GM19467 (cell line): ENCODE results near the gene DOC2A.
"Not testable (repeated sequence)": the region's sequence is repeated elsewhere in the genome, so short reads cannot be mapped to it uniquely, and the experiment has no call there.

ENCODE experiments used
- ATAC-seq: cut with Tn5 transposase; IDR thresholded peaks from one replicate; pipeline ENCODE4 v1.9.1; 2021; ENCODE audit warnings: mild to moderate bottlenecking, moderate library complexity; ENCODE audit not compliant: unreplicated experiment

Gene DOC2A

DNA sequence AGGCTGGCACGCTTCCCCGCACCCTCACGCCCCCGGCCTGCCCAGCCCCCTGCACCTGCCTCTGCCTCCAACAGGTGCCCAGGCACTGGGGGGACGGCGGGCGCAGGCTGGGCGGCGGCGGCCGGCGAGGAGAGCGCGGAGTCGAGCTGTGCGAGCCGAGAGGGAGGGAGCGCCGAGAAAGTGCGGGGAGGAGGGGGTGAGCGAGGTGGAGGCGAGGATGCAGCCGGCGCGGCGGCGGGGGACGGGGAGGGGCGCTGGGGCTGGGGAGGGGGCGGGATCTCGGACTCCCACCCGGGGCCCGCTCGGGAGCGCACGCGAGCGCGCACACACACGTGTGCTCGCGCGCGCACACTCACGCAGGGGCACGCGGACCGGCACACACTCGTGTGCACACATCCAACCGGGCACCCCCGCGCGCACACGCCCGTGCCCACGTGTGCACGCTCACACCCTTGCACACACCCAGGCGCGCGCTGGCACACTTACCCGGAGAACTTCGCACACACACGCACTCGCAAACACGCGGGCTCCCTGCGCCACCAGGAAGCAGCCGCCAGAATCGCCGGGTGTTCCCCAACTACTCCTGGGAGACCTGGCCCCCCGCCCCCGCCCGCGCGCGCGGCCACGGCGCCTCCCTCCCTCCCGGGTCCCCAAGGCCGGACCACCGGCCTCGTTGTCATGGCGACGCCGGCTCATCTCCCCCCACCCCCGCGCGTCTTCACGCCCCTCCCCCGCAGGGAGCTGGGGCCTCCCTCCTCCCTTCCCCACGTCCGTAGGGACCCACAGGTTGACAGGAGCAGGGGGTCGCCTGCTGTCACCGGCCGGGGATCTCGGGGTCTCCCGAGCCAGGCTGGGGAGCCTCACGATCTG lies at the start of gene DOC2A:
DOC2A (minus strand) TSS at position 184 of the 870 bp plus-strand sequence. CDS start 805 bp downstream, outside the sequence.
- no peak for ATAC-seq

GRCh38 chr16:30060346-30060745 lies 49.5 kb upstream of the DOC2A start:
- ATAC-seq: no peak

DNA sequence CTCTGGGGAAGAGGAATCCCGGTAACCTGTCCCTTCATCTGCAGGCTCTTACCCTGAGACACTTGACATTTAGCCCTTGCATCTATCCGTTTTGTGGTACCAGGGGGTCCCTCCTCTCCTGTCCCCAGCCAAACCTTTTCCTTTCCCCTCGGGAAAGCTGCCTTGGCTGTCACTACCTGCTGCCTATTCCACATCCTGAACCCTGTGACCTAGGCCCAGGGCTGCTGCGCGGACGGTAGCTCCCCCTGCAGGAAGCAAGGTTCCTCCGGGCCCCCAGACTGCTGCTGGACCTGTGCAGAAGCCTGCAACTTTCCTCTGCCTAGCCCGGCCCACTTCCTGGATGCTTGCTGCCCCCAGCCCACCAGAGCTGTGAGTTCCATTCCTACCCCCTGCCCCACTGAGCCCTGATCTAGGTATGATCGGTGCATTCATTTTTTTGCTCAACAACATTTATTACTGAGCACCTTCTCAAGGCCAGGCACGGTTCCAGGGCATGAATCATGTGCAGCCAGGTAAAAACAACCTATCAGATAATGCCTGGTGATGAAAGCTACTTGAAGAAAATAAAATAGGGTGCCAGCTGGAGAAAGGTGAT lies 44.2 kb upstream of the DOC2A start:
- ATAC-seq: no peak

GRCh38 chr16:30054451-30054850 lies 43.6 kb upstream of the DOC2A start:
- no peak for ATAC-seq

DNA sequence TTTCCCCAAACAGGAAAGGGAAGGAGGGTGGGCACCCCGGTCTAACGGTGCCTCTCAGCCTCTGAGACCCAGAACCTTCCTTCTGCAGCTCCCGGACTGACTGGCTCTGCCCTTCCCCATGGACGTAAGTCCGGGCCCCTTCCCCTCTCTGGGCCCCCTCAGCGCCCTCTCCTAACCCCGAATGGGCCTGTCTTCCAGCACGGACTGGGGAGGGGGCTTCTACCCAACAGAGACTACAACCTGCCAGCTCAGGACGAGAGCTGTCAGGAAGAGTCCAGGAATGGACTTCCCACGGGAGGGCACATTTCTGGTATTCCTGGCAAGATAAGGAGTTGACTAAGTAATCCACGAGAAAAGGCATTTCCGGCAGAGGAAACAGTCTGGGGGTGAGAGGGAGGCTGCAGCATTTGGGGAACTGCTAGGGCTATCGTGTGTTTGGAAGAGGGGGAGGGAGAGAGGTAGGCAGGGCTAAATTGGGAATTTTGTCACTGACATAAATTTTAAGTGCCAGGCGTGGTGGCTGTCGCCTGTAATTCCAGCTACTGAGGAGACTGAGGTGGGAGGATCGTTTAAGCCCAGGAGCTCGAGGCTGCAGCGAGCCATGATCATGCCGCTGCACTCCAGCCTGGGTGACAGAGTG lies 42.7 kb upstream of the DOC2A start:
- ATAC-seq: no peak

DNA sequence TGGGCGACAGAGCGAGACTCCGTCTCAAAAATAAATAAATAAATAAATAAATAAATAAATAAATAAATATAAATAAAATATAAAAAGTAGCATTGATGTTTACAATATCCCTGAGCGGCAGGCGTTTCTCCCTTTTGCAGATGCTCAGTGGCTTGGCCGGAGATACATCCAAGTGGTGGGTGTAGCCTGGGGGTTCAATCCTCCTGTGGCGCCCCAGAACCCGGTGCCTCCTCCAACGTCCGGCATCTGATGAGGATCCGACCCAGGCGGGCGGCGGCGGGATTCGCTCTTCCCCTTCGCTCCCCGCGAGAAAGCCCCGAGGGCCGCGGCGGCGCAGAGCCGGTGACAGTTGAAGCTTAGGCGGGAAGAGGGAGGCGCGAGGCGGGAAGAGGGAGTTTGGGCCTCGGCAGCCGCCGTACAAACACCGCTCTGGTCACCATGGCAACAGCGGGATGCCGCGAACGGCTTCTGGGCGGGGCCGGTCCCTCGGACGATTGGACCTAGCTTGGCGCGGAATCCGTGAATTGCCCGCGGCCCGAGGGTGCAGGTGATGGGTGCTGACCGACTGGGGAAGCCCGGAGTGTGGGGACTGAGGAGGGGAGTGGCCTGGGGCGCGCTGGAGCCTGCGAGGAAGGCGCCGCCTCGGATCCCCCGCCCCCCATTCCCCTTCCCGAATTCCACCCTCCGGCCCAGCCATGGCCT lies 42.0 kb upstream of the DOC2A start:
- ATAC-seq: peak; percentile 52

- ATAC-seq: no peak
These were observed 40.7 kb upstream of the DOC2A start for GRCh38 chr16:30051518-30051917.

DNA sequence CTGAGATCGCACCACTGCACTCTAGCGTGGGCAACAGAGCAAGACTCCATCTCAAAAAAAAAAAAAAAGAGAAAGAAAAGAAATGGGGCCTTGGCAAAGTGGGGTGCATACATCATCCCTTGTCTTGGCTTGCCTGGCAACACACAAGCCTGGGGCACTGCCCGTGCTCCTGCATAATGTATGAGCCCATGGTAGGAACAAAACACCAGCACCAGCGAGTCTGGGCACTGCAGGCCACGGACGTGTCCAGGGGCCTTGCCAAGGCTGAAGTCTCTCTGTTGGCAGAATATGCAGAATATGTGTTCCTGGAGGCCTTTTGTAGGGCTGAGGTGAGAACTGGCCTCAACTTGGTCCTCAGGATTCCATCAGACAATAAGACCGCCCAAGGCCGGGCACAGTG lies 39.0 kb upstream of the DOC2A start:
- no peak for ATAC-seq

DNA sequence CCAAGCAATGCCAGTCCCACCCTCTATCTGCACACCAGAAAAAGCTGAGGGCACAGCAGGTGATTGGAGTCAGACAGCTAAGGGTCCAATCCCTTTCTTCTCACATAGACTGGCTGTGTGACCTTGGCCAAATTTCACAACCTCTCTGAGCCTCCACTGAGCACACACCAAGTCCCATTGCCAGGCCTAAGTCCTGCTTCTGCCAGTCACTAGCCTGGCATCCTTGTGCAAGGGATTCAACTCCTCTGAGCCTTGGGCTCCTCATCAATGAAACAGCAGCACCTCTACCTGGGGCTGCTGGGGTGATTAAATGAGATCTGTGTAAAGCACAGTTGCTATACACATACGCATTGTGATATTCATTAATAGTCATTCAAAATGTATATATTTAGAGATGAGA lies 35.8 kb upstream of the DOC2A start:
- ATAC-seq: no peak

GRCh38 chr16:30046178-30046577 lies 35.4 kb upstream of the DOC2A start:
- no peak for ATAC-seq

DNA sequence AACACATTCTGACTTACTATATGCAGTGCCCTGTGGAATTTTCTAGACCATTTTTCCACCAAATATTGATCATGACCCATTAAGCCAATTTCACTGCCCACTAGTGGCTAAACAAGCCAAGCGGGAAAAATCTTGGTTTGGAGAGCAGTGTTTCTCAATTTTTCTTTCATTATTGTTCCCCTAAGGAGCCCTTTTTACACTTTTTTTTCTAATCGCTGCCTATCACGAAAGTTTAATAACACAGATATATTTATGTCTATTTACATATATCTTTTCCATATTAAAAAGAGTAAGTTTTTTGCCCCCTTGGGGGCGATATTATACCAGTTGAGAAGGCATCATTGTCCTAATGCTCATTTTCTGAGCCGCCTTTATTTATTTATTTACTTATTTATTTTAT lies 31.0 kb upstream of the DOC2A start:
- no peak for ATAC-seq

DNA sequence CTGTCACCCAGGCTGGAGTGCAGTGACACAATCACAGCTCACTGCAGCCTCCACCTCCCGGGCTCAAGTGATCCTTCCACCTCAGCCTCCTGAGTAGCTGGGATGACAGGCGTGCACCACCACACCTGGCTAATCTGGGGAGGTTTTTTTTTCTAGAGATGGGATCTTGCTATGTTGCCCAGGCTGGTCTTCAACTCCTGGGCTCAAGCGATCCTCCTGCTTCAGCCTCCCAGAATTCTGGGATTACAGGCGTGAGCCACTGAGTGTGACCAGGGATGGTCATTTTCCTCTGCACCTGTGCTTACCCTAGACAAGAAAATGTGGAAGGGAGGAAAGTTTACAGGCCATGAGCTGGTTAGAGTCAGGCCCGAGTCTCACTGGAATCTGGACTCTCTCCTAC lies 29.9 kb upstream of the DOC2A start:
- not testable (repeated sequence) for ATAC-seq

- no peak for ATAC-seq
These were observed 29.4 kb upstream of the DOC2A start for GRCh38 chr16:30040221-30040620.

GRCh38 chr16:30033270-30033669 lies 22.4 kb upstream of the DOC2A start:
- no peak for ATAC-seq

- ATAC-seq: no peak
These were observed 21.4 kb upstream of the DOC2A start for GRCh38 chr16:30032083-30032819.

GRCh38 chr16:30031477-30031918 lies 20.7 kb upstream of the DOC2A start:
- no peak for ATAC-seq

DNA sequence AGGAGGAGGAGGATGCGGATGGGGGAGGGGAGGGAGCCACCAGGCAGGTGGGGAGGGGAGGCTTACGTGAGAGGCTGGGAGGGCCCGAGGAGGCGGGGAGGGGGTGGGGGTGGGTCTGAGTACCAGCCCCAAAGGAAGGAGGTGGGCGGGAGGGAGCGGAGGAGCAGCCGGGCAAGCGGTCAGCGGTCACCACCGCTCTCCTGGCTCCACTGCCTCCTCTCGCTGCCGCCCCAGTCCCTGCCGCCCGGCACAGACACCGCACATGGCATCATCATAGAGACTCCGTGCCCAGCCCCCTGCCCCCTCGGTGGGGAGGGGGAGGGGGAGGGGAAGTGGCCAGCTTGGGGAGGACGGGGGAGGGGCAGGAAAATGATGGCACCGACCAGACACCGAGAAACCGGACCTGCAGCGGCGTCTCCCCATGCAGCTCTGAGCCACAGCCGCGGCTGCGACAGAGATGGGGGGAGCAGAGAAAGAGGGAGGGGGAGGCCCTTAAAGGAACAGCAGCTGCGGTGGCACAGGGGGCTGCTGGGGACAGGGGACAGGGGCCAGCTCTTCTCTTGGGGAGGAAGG lies 20.1 kb upstream of the DOC2A start, which contains the start of gene TLCD3B:
TLCD3B (minus strand) TSS at position 431 of the 573 bp plus-strand sequence. CDS start 744 bp downstream, outside the sequence.
- ATAC-seq: no peak

- no peak for ATAC-seq
These were observed 19.3 kb upstream of the DOC2A start for GRCh38 chr16:30030011-30030685.

- ATAC-seq: no peak
These were observed 17.7 kb upstream of the DOC2A start for GRCh38 chr16:30028438-30029076.
